LNCaP clone FGC (cell line): Measurements from ENCODE around the gene DUSP22.
A peak's percentile ranks its signal among the peaks of the same experiment; 100 is the strongest.

ENCODE experiments used
- DNase-seq: peaks from one replicate; pipeline ENCODE4 v3.0.0-alpha.2; 2011; ENCODE audit warnings: low read depth
- H3K4me3 ChIP-seq: 2 replicates; pipeline ENCODE4 v1.5.1; 2011; ENCODE audit warnings: mild to moderate bottlenecking, low read depth, low read length, control low read depth
- TF ChIP-seq, protein P1 (sequence below): IDR thresholded peaks from 2 replicates; pipeline ENCODE4 v1.5.1; 2012; ENCODE audit warnings: mild to moderate bottlenecking; ENCODE audit not compliant: control insufficient read depth, insufficient read depth; ENCODE audit errors: extremely low read depth

The DUSP22 gene

DNA sequence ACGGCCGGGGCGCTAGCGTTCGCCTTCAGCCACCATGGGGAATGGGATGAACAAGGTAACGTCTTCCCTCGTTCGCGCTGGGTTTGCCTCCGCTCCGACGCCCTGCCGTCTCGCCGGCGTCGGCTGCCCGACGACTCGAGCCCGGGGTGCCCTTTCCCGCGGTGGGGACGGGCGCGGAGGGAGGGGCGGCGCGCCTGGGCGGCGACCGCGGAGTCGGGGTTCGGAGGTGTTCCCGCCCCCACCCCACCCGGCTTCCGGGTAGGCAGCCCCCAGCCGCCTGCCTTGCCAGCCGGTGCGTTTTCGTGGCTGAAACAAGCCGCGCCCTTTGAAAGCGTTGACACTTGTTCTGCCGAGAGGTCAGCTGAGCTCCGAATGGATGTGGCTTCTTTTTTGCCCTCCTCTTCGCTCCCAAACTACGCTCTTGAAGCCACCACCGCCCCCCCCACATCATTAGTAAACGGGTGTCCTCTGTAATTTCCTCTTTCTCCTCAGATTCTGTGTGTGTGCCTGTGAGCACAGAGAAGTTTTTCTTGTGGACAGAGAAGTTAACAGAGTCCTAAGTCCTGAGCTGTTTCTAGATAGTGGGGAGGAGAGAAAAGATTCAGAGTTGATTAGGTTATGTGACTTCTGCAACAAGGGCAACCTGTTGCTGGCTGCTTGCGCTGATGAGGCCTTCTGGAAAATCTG lies 362 bp downstream of the DUSP22 start:
- H3K4me3 ChIP-seq, result peak overlapping the region; percentile 55
- DNase-seq, result no peak
- TF ChIP-seq, protein P1, sequence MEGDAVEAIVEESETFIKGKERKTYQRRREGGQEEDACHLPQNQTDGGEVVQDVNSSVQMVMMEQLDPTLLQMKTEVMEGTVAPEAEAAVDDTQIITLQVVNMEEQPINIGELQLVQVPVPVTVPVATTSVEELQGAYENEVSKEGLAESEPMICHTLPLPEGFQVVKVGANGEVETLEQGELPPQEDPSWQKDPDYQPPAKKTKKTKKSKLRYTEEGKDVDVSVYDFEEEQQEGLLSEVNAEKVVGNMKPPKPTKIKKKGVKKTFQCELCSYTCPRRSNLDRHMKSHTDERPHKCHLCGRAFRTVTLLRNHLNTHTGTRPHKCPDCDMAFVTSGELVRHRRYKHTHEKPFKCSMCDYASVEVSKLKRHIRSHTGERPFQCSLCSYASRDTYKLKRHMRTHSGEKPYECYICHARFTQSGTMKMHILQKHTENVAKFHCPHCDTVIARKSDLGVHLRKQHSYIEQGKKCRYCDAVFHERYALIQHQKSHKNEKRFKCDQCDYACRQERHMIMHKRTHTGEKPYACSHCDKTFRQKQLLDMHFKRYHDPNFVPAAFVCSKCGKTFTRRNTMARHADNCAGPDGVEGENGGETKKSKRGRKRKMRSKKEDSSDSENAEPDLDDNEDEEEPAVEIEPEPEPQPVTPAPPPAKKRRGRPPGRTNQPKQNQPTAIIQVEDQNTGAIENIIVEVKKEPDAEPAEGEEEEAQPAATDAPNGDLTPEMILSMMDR, result peak; percentile 24; the same call in 1 of the 2 replicates

- peak overlapping the region; percentile 55 for H3K4me3 ChIP-seq
- DNase-seq, result no peak
- TF ChIP-seq, protein P1, result no peak
Observed at GRCh38 chr6:293193-294174, 1.2 kb downstream of the DUSP22 start.

GRCh38 chr6:294656-295565 lies 2.6 kb downstream of the DUSP22 start:
- TF ChIP-seq, protein P1, result no peak
- no peak overlapping the region for H3K4me3 ChIP-seq
- no peak for DNase-seq

DNA sequence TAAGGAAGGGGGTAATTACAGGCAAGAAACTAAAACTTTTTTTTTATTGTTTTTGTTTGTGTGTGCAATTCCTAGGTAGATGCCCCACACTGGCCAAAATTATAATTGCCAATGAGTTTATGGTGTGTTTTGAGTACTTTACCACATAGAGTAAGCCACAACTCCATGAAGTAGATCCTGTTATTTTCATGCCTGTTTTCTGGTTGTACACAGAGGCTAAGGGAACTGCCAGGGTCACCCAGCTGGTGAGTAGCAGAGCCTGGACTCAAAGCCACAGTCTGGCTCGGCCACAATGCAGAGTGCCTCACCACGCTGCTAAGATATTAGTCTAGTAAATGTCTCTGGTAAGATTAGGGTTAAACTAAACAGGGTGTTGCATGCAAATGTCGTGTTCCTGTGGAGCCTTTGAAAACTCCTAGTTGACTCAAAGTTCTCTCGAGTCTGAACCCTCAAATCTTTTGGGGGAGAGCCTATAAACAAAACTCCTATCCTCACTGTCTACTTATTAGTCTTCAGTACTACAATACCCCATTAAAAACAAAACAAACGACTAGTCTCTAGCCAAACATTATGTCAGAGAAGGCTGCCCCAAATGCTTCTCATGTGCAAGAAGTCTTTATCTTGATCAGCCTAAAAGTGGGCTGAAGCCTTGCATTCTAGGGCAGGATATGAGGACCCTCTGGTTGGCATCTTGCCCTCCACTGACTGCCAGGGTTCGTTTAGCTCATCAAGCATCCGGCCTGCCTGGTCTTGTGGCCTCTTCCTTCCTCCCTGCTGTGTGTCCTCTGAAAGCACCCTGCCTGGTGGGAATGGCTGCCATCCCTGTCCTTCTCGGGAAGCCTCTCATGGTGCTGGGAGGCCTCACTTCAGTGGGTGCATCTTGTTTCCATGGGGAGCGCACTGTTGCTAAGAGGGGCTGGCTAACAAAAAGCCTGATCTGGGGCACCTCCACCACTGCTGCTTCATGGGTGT lies 4.2 kb downstream of the DUSP22 start:
- H3K4me3 ChIP-seq, result no peak overlapping the region
- TF ChIP-seq, protein P1, result peak; percentile 37
- DNase-seq, result no peak

DNA sequence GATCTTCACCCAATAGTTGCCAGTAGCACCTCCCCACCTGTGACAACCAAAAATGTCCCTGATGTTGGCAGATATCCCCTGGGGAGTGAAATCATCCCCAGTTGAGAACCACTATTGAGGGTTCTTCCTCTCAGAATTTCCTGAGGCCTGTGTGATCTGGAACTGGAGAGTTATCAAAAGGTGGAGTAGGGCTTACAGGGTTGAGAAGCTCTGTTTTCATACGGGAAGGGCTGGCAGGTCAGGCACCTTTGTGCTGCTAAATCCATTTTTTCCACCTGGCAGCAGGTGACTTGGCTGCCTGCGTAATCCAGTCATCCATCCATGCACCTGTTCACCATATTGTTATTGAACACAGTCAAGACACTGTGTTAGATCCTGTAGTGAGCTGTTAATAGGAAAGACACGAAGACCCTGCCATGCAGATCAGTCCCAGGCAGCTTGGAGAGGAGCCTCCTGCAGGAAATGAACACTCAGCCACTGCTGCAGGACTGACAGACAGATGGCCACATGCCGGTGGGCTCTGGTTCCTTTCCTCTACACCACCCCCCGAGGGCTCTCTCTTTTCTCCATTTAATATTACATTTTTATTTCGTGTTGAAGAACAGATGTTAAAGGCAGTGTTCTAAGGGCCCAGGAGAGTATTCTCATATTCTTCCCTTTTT lies 5.4 kb downstream of the DUSP22 start:
- H3K4me3 ChIP-seq, result no peak overlapping the region
- no peak for DNase-seq
- TF ChIP-seq, protein P1, result no peak
